Progenitor cell of endocrine pancreas (in vitro differentiated cells): ENCODE data around the gene MMP24. TPM values are rescaled to one million over a fixed set of nuclear protein-coding genes. Genes with fewer than 3 reads are reported as not detected.
"Not testable (repeated sequence)": the region's sequence is repeated elsewhere in the genome, so short reads cannot be mapped to it uniquely, and the experiment has no call there.

Experiments used
- DNase-seq: peaks from one replicate; pipeline ENCODE4 v3.0.0; 2021; ENCODE audit warnings: low spot score; ENCODE audit not compliant: unreplicated experiment
- H3K27ac Mint-ChIP-seq: 2 replicates; pipeline ENCODE4 v1.8.0; 2021; ENCODE audit warnings: mild to moderate bottlenecking, moderate library complexity, mixed read lengths
- H3K27me3 Mint-ChIP-seq: 2 replicates; pipeline ENCODE4 v1.8.0; 2021; ENCODE audit warnings: mixed read lengths
- H3K36me3 Mint-ChIP-seq: 2 replicates; pipeline ENCODE4 v1.8.0; 2022; ENCODE audit warnings: mixed read lengths; ENCODE audit not compliant: insufficient read depth
- H3K4me1 Mint-ChIP-seq: 2 replicates; pipeline ENCODE4 v1.8.0; 2021; ENCODE audit warnings: low read depth, mixed read lengths
- H3K4me3 Mint-ChIP-seq: 2 replicates; pipeline ENCODE4 v1.8.0; 2021; ENCODE audit warnings: low read depth, mild to moderate bottlenecking, moderate library complexity, mixed read lengths
- H3K9me3 Mint-ChIP-seq: 2 replicates; pipeline ENCODE4 v1.8.0; 2021; ENCODE audit warnings: low read depth, mixed read lengths
- CTCF ChIP-seq: fragments of 200-600 bp; sonication (generic); IDR thresholded peaks from one replicate; pipeline ENCODE4 v1.5.0; 2021; ENCODE audit warnings: antibody characterized with exemption, mild to moderate bottlenecking; ENCODE audit not compliant: unreplicated experiment
- total RNA-seq: library from RNA; stranded (reverse); gene quantifications from 2 replicates; pipeline ENCODE4 v1.2.1, GENCODE V29; 2021

MMP24 gene
- total RNA-seq, 1 donor from 2014 or later = 3.4 TPM

GRCh38 chr20:35246723-35247122, 20.2 kb downstream of the MMP24 start:
- no peak for DNase-seq
- peaks cover 4% of the 10 kb centered on the region for H3K4me1 Mint-ChIP-seq
- no peak overlapping the region for H3K27ac Mint-ChIP-seq
- peaks cover 4% of the 10 kb centered on the region for H3K9me3 Mint-ChIP-seq
- H3K36me3 Mint-ChIP-seq = no peaks in the 10 kb centered on the region
- TF ChIP-seq CTCF = no peak
- no peaks in the 10 kb centered on the region for H3K27me3 Mint-ChIP-seq
- no peak overlapping the region for H3K4me3 Mint-ChIP-seq

- H3K36me3 Mint-ChIP-seq = no peaks in the 10 kb centered on the region
- no peak overlapping the region for H3K27ac Mint-ChIP-seq
Observed at GRCh38 chr20:35248641-35249475, 22.4 kb downstream of the MMP24 start.

GRCh38 chr20:35251613-35251940, 25.1 kb downstream of the MMP24 start:
- Mint-ChIP-seq H3K27me3 (no peaks in the 10 kb centered on the region), H3K4me3 (no peak overlapping the region), H3K36me3 (peaks cover 2% of the 10 kb centered on the region), H3K9me3 (no peaks in the 10 kb centered on the region), H3K27ac (no peak overlapping the region), H3K4me1 (peaks cover 4% of the 10 kb centered on the region)
- no peak for TF ChIP-seq CTCF
- DNase-seq = no peak

More at GRCh38 chr20:35248641-35249475, 22.4 kb downstream of the MMP24 start:
- no peak for TF ChIP-seq CTCF
- H3K4me1 Mint-ChIP-seq = peaks cover 4% of the 10 kb centered on the region
- H3K27me3 Mint-ChIP-seq = no peaks in the 10 kb centered on the region
- no peak for DNase-seq
- H3K9me3 Mint-ChIP-seq = no peaks in the 10 kb centered on the region
- no peak overlapping the region for H3K4me3 Mint-ChIP-seq

GRCh38 chr20:35252037-35252461, 25.6 kb downstream of the MMP24 start:
- H3K36me3 Mint-ChIP-seq = peaks cover 2% of the 10 kb centered on the region

GRCh38 chr20:35252598-35252997, 26.1 kb downstream of the MMP24 start:
- not testable (repeated sequence) for H3K36me3 Mint-ChIP-seq, DNase-seq, H3K4me1 Mint-ChIP-seq, H3K27me3 Mint-ChIP-seq, H3K4me3 Mint-ChIP-seq, H3K9me3 Mint-ChIP-seq, H3K27ac Mint-ChIP-seq

More at GRCh38 chr20:35252037-35252461, 25.6 kb downstream of the MMP24 start:
- H3K4me1 Mint-ChIP-seq = peaks cover 4% of the 10 kb centered on the region
- TF ChIP-seq CTCF = no peak
- DNase-seq = no peak
- peaks cover under 1% of the 10 kb centered on the region for H3K9me3 Mint-ChIP-seq
- H3K4me3 Mint-ChIP-seq = no peak overlapping the region
- no peak overlapping the region for H3K27ac Mint-ChIP-seq
- no peaks in the 10 kb centered on the region for H3K27me3 Mint-ChIP-seq

GRCh38 chr20:35253010-35253409, 26.5 kb downstream of the MMP24 start:
- no peak for TF ChIP-seq CTCF
- no peak for DNase-seq
- H3K4me3 Mint-ChIP-seq = no peak overlapping the region

More at GRCh38 chr20:35253010-35253409, 26.5 kb downstream of the MMP24 start:
- H3K4me1 Mint-ChIP-seq = peaks cover 4% of the 10 kb centered on the region
- H3K9me3 Mint-ChIP-seq = peaks cover 4% of the 10 kb centered on the region
- peaks cover 2% of the 10 kb centered on the region for H3K36me3 Mint-ChIP-seq
- no peak overlapping the region for H3K27ac Mint-ChIP-seq
- H3K27me3 Mint-ChIP-seq = no peaks in the 10 kb centered on the region
